ENCODE results near the gene CLDN11.

- TF ChIP-seq CTCF (IDR thresholded peaks at IDR 0.05; ENCODE audit: poor library complexity, severe bottlenecking), result no peak
- TF ChIP-seq EP300 (conservative IDR thresholded peaks at IDR 0.05; ENCODE audit: poor library complexity, severe bottlenecking), result no peak
- no peak for TF ChIP-seq EZH2 (IDR thresholded peaks at IDR 0.05; ENCODE audit: borderline replicate concordance, insufficient read depth, low read length, poor library complexity, severe bottlenecking)
- no peak for TF ChIP-seq POLR2AphosphoS5 (IDR thresholded peaks at IDR 0.05)
- no peak for TF ChIP-seq TAF1 (IDR thresholded peaks at IDR 0.05; ENCODE audit: low read depth)
- no peak for TF ChIP-seq REST (IDR thresholded peaks at IDR 0.05; ENCODE audit: borderline replicate concordance)
- no peak for TF ChIP-seq MXI1 (conservative IDR thresholded peaks at IDR 0.05; ENCODE audit: poor library complexity, severe bottlenecking)
- TF ChIP-seq RAD21 (conservative IDR thresholded peaks at IDR 0.05), result no peak
- no peak for TF ChIP-seq SMC3 (conservative IDR thresholded peaks at IDR 0.05; ENCODE audit: poor library complexity)
These were observed 22.7 kb downstream of the CLDN11 start for GRCh38 chr3:170441412-170441811.
